ENCODE results near the gene RNF112. TPM values are rescaled to one million over a fixed set of nuclear protein-coding genes. Genes with fewer than 3 reads are reported as not detected.

Gene RNF112
- total RNA-seq, 1 experiment from 2014 or later = 0.81 TPM

DNA sequence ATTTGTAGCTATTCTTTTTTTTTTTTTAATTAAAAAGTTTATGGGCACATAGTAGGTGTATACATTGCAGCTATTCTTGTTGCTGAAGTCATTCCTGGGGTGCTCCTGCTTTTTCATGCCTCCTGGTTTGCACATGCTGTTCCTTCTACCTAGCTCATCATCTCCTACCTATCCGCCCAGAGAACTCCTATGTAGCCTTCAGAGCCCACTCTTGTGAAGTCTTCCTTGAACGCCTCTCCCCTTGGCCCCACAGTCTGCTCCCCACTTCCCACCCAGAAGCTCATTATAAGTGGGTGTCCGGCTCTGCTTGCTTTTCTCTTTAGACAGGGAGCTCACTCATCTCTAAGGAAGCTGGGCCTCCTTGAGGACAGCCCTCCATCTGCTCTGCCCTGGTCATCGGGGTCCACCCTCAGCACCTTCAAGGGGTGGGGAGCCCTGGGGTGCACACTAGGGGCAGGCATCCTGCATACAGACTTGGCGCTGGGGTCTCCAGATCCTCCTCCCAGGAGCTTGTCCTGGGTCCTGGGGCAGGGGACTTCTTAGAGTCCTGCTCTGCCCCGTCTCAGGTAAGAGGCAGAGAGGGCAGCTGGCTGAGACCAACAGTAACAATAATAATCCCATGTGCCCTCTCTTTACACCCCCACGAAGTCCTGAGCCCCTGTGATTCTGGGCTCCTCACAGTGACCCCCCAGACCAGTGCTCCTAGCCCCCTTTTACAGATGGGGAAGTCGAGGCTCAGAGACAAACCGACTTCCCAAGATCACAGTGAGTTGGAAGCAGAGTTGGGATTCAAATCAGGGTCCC lies 45.0 kb upstream of the RNF112 start:
- Mint-ChIP-seq H3K27me3 (ENCODE audit: low read depth) (peaks cover 5% of the 10 kb centered on the region; the same call in 1 of the 2 replicates), H3K27ac (no peak overlapping the region; a peak in 1 of 7 replicates), H3K4me3 (no peak overlapping the region), H3K4me1 (peaks cover 22 to 30% of the 10 kb centered on the region in 2 experiments), H3K9me3 (no peaks in the 10 kb centered on the region; a peak in 1 of 5 replicates), H3K36me3 (ENCODE audit: insufficient read depth in 1 of 3, low read depth in 3 of 3) (peaks cover 0 to 6% (median 5%) of the 10 kb centered on the region in 3 experiments; a peak in 3 of 7 replicates)
- Histone ChIP-seq H3K9me3 (ENCODE audit: control insufficient read depth, low read depth, low read length) (no peaks in the 10 kb centered on the region), H3K14ac (ENCODE audit: insufficient read depth, low read length) (no peak overlapping the region), H4K91ac (ENCODE audit: insufficient read length, low read depth, low read length) (no peak overlapping the region), H3K79me2 (ENCODE audit: insufficient read depth, low read length) (no peaks in the 10 kb centered on the region), H3K56ac (ENCODE audit: insufficient read length, low read depth, low read length) (no peak overlapping the region), H3K9ac (ENCODE audit: extremely low read depth, insufficient read length, low read length) (no peak overlapping the region), H3K4ac (ENCODE audit: low read depth, low read length) (no peak overlapping the region), H2BK12ac (ENCODE audit: insufficient read length, low read depth, low read length) (no peak overlapping the region), H3K4me1 (ENCODE audit: insufficient read depth, low read length) (no peaks in the 10 kb centered on the region), H3K23ac (ENCODE audit: insufficient read length, low read depth, low read length) (no peak overlapping the region), H2AFZ (ENCODE audit: low read length) (no peak overlapping the region), H3K79me1 (ENCODE audit: insufficient read depth, low read depth, low read length, poor library complexity, severe bottlenecking) (no peaks in the 10 kb centered on the region), H2BK20ac (ENCODE audit: low read depth, low read length, poor library complexity, severe bottlenecking) (no peak overlapping the region), H2AK5ac (ENCODE audit: insufficient read length, low read length) (no peak overlapping the region), H3K18ac (ENCODE audit: insufficient read length, low read depth, low read length) (no peak overlapping the region), H4K20me1 (ENCODE audit: control insufficient read depth, insufficient read depth, insufficient read length) (no peaks in the 10 kb centered on the region), H3K27me3 (ENCODE audit: insufficient read depth, low read length) (no peaks in the 10 kb centered on the region), H4K8ac (replicated peaks; ENCODE audit: insufficient read length, low read depth, low read length) (no peak overlapping the region), H2BK120ac (ENCODE audit: low read depth, low read length, poor library complexity, severe bottlenecking) (no peak overlapping the region), H3T11ph (ENCODE audit: low read length) (no peak overlapping the region), H3K23me2 (ENCODE audit: insufficient read length, low read depth, low read length, poor library complexity, severe bottlenecking) (no peaks in the 10 kb centered on the region), H2BK5ac (ENCODE audit: insufficient read length, low read length) (no peak overlapping the region), H4K5ac (ENCODE audit: insufficient read length, low read depth, low read length) (no peak overlapping the region), H3K4me2 (ENCODE audit: insufficient read depth, insufficient read length, low read length) (no peak overlapping the region), H3K27ac (ENCODE audit: insufficient read length, low read depth, low read length) (no peak overlapping the region), H2BK15ac (ENCODE audit: low read depth, low read length) (no peak overlapping the region)
- TF ChIP-seq CTCF (conservative IDR thresholded peaks at IDR 0.05) = no peak
- WGBS (ENCODE audit: extremely low coverage, insufficient read length, low lambda C conversion rate) = no CpG with 5 or more reads among the region's 9 CpGs
- DNase-seq = no peak

Data from H9 (cell line).